UCSD-AML1 (cell line): ENCODE measurements around the gene CCDC197.

Source experiments
- DNase-seq: peaks from one replicate; lab custom pipeline; 2025; ENCODE audit not compliant: unreplicated experiment; lab: John Stamatoyannopoulos, UW

The CCDC197 gene

DNA sequence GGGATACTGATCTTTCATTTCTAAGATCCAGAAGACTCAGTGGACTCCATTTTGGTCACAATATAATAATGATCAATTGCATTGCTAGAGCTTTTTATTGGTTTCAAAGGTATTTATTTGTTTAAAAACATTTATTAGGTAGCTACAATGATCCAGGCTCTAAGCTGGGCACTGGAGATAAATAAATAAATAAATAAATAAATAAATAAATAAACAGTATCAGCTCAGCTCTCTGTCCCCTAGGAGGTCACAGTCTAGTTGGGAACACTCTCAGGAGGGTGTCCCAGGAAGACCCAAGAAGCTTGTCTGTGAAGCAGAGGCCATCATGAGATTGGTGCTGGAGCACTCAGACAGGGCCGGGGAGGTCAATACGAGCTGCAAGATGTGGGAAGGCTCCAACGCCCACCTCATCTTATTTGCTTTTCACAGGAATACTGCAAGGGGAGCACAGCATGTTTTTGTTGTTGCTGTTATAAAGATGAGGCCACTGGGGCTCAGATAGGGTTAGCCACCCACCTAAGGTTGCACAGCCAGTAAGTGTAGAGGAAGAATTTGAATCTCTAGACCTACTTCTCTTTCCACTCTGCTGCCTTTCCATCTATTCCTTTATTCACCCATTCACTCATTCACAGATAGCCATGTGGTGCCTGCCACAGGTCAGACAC, 36.2 kb upstream of the CCDC197 start:
- no peak for DNase-seq

DNA sequence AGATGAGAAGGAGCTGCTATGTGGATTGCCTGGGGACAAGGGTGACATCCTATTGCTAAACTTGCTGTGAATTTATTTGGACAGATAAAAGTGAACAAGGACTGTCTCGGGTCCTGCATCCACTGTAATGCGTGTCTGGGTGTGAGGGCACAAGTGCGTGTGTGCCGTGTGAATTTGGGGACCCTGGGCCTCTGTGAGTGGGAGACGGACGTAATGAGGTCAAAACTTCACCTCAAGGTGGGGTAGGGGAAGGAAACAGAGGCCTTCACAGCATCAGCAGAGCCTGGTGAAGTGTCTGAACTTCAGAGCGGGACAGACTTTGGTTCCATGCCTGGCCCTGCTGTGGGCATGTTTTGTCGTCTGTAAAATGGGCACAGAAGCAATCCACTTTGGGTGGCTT, 35.5 kb upstream of the CCDC197 start:
- DNase-seq, result no peak

DNA sequence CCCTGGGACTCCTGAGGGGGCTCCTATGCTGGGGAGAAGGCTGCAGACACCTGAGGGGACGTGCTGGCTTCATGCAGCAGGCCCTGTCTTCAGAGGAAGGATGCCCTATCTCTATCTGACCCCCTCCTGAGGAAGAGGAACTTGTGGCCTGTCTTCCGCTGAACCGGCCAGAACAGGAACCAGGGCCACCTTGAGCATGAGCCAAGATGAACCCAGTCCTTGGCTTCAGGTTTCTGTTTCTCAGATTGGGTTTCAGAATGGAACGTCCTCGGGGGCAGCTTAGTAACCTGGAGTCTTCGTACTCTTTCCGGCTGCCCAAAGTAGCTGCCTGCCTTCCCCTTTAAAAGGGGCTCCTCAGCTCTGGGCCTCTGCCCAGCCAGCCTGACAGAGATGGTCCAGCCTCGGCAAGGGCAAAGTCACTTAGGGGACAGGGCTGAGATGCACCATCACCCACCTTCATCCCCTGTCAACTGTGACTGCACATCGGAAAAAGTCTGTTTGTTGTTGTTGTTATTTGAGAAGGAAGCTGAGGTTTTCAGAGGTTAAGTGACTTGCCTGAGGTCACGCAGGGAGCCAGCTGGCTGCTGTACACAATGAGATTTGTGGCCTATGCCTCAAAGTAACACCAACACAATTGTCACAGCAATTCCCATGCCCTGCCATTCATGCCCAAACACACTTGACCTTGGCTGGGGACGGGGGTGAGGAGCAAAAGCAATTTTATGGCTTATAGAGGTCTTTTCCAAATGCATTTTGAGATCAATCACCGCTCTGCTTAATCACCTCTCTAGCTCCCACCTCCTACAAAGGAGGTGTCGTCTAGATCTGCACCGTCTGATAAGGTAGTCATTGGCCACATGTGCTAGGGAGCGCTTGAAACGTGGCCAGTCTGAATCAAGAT, 34.1 kb upstream of the CCDC197 start:
- peak; percentile 37 for DNase-seq

DNA sequence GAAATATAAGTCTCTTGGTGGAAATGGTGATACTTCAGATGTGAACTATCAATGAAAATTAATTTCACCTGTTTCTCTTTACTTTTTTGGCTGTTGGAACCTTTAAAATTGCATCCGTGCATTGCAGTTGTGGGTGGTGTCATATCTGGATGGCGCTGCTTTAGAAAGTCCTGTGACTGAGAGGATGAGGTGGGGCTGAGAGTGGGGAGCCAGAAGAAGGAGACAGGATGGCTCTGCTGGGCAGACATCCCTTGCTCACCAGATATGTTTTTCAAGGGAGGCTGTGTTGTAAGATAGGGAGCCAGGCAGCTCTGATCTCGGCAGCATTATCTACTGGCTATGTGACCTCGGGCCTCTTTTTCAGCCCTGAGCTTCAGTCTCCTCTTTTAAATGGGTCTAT, 33.4 kb upstream of the CCDC197 start:
- no peak for DNase-seq

DNA sequence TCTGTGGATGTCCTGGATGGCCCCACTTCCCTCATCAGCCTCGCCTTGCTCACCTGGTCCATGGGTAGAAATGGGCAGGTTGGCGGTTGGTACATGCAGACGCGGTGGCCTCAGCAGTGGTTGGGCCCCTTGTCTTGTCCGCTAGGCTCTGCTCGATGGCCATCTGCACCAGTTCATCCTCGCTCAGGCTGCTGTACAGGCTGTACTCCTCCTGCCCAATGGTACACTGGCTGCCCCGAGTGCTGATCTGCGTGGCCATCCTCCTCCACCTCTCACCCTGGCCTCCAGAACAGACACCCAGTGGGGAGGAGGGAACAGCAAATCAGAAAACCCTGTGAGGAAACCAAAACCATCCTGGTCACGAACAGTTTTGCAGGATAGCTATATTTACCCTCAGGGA, 32.8 kb upstream of the CCDC197 start:
- no peak for DNase-seq

DNA sequence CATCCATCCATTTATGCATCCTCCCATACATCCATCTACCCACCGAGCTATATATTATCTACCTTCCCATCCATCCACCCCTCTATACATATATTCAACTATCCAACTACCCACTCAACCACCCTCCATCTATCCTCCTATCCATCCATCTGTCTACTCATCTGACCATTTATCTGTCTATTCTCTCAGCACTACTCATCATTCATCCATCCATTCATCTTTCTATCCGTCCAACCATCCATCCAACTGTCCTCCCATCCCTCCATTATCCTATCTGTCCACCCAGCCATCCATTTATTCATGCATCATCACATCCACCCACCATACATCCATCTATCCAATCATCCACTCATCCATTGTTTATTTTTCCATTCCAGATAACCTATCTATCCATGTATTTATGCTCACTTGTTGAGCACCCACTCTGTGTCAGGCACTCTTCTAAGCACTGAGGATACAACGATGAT, 32.2 kb upstream of the CCDC197 start:
- no peak for DNase-seq

DNA sequence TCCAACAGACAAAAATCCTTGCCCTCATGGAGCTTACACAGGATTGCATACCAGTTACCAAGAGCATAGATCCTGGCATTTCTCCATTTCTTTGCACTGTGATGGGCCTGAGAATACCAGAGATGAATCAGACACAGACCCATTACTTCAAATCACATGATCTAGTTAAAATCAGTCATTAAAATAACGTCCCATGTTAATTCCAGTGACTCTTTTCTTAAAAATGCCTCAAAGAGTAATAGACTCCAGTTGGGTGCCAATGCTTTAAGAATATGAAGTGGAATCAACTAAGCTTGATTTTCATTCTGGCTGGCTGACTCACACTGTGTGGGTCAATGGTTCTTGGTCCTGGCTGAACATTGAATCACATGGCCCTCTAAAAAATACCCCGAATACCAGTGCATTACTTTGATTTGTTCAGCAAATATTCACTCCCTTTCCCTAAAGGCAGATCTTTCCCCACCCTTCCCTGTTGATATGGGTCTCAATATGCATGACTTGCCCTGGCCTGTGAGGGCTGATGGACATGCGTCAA, 31.7 kb upstream of the CCDC197 start:
- DNase-seq, result no peak

DNA sequence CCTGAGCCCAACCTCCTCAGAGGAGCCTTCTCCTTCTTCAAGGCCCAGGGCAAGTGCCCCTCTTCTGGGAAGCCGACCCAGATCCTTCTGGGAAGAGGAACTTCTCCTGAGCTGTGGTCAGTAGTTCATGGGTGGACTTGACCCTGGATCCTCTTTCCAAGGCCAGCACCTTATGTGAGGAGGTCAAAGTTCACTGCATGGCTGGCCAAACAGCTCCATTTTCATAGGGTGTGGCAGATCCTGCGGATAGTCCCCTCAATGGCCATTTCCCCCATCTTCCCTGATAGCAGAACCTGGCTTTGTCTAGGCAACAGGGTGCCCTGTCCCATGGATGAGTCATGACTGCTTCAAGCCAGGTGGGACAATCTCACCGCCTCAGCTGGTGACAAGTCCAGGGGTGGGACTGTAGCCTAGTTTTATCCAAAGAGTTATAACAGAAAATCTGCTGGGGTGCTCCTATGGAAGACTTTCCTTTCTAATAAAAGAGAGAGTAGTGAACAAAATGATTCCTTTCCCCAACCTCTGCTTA, 31.1 kb upstream of the CCDC197 start:
- no peak for DNase-seq

DNA sequence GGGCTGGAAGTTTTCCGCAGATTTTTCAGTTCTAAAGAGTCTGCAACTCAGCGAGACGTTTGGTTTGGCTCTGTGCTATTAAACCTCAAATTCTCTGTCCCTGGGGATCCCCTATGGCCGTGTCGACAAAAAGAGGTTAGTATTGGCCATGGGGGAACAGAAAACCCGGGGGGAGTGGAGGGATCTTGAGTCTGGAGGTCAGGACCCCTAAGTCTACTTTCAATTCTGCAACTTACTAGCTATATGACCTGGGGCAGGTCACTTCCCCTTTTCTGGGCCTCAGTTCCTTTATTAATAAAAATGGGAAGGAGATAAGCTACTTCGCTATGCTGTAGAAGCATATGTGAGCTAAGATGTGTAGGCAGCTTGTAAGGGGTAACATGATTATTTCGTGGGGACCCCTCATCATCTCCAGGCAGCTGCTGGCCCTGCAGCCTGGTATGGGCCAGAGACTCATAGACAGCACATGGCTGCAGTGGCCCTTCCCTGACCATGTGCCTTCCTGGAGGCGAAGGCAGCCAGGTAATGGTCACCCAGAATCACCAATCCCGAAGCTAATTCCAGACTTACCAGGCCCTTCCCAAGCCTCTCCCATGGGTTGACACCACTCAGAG, 29.4 kb upstream of the CCDC197 start:
- DNase-seq, result no peak

DNA sequence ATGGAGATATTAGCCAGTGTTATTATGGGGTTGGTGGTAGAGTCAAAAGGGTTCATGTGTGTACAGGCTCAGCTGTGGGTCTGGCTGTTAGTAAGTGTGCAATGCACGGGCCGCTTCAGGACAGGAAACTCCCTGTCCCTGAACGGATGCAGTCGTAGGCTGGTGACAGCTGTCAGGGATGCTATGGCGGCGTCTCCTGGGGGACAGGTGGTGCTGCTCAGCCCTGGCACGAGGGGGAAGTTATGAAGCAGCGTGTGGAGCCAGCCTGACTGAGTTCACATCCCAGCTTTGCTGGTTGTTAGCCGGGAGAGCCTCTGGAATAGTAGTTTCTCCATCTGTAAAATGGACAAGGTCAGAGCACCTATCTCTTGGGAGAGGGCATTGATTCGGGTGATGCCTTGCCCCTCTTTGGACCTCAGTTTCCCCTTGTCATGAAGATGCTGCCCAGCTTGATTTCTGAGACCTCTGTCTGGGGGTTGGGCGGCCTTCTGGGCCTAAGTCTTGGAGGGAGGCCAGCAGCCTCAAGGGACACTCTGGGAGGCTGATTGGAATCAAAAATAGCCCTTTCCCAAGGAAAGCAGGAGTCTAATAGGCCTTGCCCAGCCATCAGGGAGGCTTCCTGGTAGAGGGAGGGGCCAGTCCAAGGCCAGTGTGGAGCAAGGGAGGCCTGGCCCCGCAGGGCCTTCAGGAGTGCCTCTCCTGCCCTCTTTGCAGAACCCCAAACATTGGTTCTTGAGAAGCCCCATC, 27.8 kb upstream of the CCDC197 start:
- DNase-seq, result peak; percentile 57

DNA sequence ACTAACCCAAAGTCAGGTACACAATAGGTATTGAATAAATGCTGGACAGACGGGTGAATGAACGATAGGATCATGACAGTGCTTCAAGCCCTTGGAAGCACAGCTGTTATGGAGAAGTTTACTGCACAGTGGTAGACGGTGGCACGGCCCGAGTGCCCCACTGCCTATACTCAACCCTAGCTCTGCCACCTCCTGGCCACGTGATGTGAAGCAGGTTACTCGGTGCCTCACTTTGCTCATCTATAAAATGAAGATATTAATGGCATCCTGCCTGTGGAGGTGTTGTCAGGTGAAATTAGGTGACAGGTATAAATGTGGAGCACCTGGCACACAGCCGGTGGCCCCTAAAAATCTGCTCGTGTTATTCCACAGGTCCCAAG, 26.5 kb upstream of the CCDC197 start:
- DNase-seq, result peak; percentile 61

DNA sequence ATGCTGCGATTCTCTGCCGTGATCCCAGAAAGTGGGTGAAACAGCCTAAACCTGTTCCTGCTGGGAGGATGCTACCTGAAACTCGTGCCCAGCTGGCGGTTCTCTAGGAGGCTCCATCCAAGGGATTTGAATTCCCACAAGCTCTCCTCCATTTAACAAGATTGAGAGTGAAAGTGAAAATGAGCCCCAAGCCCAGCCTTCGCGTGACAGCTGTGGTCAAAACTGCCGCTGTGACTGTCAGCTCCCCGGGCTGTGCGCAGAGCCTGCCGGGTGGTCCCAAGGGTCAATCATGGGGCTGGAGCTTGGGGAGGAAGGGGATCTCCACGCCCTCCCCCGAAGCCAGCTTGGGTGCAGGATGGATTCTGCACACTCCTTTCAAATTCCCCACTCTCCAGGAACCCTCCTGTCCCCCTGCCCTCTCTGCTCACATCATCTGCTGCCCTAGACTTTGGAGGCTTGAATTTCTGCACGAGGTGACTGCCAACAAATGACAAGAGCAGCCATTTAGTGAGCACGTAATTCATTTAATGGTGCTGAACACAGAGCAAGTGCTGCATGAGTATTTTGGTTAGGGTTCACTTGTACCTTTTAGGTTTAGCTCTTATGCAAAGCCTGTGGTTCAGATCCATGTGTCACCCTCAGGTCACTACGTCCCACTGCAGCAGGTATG, 26.0 kb upstream of the CCDC197 start:
- DNase-seq, result no peak

DNA sequence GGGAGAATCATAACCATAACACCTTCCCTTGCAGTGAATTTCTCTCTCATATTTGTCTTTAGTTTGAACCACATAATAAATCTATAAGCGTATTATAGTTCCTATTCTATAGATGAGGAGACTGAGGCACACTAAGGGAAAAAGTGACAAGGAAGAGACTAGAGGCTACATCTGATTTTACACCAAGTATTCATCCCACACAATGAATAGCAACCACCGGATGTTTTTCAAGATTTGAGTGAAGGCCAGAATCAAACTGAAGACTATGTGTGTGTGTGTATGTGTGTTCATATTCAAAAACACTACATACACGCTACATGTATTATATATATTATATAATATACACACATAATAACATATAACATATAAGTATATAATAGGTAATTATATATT, 25.5 kb upstream of the CCDC197 start:
- DNase-seq, result no peak

DNA sequence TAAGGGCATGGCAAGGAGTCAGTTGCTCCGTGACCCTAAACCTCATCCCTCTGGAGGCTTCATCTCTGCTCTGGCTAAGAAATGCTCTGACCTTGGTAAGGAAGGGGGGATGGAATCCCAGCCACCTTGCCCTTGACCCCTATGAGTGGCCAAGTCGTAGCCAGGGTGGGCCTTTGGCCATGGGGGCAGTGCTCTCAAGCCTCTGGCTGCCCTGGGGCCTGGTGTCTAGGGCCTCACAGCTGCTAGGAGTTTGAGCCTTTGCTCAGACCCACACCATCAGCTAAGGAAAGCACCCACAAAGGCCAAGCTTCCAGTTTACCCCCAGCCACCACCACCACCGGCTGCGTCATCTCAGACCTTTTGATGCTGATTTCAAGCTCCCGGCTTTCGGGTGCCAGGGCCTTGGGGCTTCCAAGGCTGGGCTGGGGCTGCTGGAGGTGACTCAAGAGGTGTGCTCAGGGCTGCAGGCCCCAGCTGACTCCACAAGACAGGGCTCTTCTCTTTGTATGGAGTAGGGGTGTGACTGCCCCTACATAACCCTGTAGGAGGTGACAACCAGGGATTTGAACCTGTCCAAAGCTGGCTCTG, 24.4 kb upstream of the CCDC197 start:
- DNase-seq, result no peak

DNA sequence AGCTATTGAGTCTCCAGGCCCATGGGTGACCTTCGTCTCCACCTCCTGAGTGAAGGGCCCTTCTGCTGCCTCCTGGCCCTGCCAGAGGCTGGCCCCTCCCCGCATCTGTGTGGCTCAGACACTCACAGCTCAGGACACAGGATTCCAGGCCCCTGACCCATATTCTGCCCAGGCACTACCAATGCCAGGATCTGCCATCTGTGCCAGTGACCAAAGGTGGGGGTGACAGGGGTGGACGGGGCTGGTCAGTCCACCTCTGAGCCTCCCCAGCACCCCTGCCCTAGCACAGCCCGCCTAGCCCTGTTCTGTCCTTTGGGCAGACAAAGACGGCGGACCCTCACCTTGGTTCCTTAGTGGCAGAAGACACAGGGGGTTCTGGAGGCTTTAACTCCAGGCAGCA, 23.5 kb upstream of the CCDC197 start:
- no peak for DNase-seq

DNA sequence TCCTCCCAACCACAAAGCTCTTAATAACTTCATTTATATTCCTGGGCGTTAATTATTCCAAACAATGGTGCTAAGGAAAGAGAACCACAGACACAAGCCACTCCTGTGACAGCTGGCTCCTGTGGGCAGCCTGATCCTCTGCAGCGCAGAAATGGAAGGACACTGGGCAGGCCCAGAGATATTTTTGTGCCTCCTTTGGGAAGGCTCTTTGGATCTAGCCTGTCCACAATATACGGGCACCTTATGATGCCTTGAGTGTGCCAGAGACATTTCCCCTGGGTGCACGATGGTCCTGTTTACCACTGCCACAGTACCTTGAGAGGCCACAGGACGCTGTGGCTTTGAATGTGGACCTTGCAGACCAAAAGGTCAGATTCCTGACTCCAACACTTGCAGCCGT, 22.8 kb upstream of the CCDC197 start:
- DNase-seq, result no peak

DNA sequence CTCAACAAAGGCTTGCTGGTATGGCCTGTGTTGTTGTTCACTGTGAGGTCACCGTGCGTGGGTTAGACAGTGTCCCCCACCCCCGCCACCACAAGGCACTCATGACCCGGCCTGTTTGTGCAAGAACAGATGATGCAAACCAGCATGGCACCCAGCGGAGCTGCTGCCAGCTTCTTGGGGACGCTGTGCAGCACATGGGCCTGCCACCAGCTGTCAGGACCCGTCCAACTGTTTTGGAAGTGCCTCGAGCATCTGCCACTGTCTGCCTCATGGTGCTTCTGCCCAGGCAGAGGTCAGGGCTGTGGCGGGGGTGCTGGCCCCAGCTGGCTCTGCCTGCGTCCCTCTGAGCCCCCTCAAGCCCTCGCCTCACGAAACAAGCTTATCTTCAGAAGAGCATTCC, 22.3 kb upstream of the CCDC197 start:
- no peak for DNase-seq

DNA sequence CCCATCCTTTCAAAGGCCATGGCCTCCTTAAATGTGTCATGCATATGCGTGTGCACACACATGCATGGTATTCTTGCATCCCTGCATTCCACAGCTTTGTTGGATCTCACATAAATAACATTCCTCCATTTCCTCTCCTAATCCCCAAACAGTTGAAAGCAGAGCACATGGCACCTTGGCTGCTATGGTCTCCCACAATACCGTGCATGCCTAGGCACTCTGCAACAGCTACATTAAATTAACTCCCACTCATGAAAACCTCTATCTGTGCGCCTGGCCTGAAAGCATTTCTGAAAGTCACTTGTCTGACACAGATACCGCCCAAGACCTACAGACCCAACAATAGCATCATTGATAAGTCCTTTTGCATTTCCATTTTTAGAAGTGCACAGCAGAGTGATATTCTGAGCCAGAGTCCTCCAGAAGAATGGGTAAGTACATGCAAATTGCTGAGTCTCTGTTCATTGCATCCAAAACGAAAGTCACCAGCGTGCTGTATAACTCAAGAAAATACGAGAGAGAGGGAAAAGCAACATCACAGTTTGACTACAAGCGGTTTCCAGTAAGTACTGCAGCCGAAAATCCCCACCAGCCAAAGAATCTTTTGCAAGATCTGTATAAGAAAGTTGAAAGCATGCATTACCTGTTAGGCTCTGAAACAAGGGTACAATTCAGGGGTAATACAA, 21.2 kb upstream of the CCDC197 start:
- no peak for DNase-seq

DNA sequence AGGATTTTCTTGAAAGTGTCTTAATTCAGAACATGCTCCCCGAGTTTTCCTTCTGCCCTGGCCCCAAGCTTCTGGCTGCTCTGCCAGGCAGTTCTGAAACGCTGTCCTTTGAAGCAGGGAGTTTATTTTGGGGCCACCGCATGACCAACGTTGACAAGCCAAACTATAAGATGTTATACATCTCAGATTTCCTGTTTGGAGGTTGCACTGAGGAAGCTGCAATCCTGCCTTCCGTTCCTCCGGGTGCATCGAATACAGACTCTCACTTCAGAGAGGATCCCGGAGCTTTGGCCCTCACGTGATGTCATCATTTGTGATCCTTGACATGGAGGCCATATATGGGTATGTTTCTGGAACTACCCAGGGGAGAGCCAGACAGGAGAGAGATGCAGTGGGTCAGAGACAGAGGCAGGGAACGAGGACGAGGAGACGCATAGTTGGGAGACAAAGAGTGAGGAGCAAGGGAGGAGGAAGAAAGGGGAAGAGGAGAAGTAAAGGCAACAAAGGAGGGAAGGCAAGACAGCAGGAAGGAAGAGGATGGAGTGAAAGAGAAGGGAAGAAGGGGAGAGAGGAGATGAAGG, 20.5 kb upstream of the CCDC197 start, which contains the start of gene ASB2:
TSS of gene ASB2 (minus strand) at position 94 of the 581 bp plus-strand sequence. CDS start 12,031 bp downstream, outside the sequence.
- DNase-seq, result no peak
